DND-41 (cell line): ENCODE results near the gene LMX1A.

ENCODE experiments used
- ATAC-seq: fragments of 200-7000 bp; cut with Tn5 transposase; 3 replicates; pipeline ENCODE4 v1.9.1; 2021; ENCODE audit warnings: low read depth; ENCODE audit not compliant: insufficient read depth
- DNase-seq: peaks from one replicate; pipeline ENCODE4 v3.0.0-alpha.2; 2020
- H2AFZ ChIP-seq: 2 replicates; pipeline ENCODE4 v1.6.0; 2012; ENCODE audit warnings: low read depth, low read length
- H3K27ac ChIP-seq: 2 replicates; pipeline ENCODE4 v1.5.1; 2012; ENCODE audit warnings: low read length, inconsistent platforms
- H3K27me3 ChIP-seq: fragments of 200-600 bp; sonication (generic); 2 replicates; pipeline ENCODE4 v1.6.0; 2012; ENCODE audit warnings: low read length, mild to moderate bottlenecking, inconsistent platforms; ENCODE audit not compliant: insufficient read depth, poor library complexity
- H3K36me3 ChIP-seq: 2 replicates; pipeline ENCODE4 v1.5.1; 2012; ENCODE audit warnings: low read length, inconsistent platforms; ENCODE audit not compliant: insufficient read depth
- H3K4me1 ChIP-seq: 2 replicates; pipeline ENCODE4 v1.5.1; 2012; ENCODE audit warnings: mild to moderate bottlenecking, low read length; ENCODE audit not compliant: insufficient read depth
- H3K4me2 ChIP-seq: 2 replicates; pipeline ENCODE4 v1.6.0; 2012; ENCODE audit warnings: mild to moderate bottlenecking, moderate library complexity, low read length, inconsistent platforms; ENCODE audit not compliant: insufficient read depth
- H3K4me3 ChIP-seq, 2 experiments: fragments of 200-600 bp in 1 of 2; shearing (Covaris generic) in 1 of 2; 2 replicates each; pipeline ENCODE4 v1.5.1; 2012 to 2016; ENCODE audit warnings: inconsistent platforms in 2 of 2, low read length in 2 of 2, mild to moderate bottlenecking in 2 of 2, low read depth in 1 of 2, moderate library complexity in 1 of 2
- H3K79me2 ChIP-seq: 2 replicates; pipeline ENCODE4 v1.6.0; 2012; ENCODE audit warnings: low read length, inconsistent platforms; ENCODE audit not compliant: insufficient read depth
- H3K9ac ChIP-seq: 2 replicates; pipeline ENCODE4 v1.6.0; 2012; ENCODE audit warnings: low read depth, mild to moderate bottlenecking, inconsistent platforms, low read length, moderate library complexity
- H3K9me3 ChIP-seq: 2 replicates; pipeline ENCODE4 v1.5.1; 2012; ENCODE audit warnings: low read length, moderate library complexity, mild to moderate bottlenecking, inconsistent platforms; ENCODE audit not compliant: insufficient read depth, severe bottlenecking
- H4K20me1 ChIP-seq: 2 replicates; pipeline ENCODE4 v1.6.0; 2012; ENCODE audit warnings: low read length; ENCODE audit not compliant: insufficient read depth
- EZH2 ChIP-seq: IDR thresholded peaks from 3 replicates; pipeline ENCODE4 v1.6.1; 2012; ENCODE audit warnings: borderline replicate concordance, low read depth, mild to moderate bottlenecking, moderate library complexity, low read length, inconsistent platforms; ENCODE audit not compliant: severe bottlenecking
- TF ChIP-seq, protein P1 (sequence below): IDR thresholded peaks from 2 replicates; pipeline ENCODE4 v1.5.1; 2012; ENCODE audit warnings: borderline replicate concordance, low read length, moderate library complexity, mild to moderate bottlenecking; ENCODE audit not compliant: poor library complexity, severe bottlenecking; ENCODE audit errors: extremely low read depth

LMX1A gene

DNA sequence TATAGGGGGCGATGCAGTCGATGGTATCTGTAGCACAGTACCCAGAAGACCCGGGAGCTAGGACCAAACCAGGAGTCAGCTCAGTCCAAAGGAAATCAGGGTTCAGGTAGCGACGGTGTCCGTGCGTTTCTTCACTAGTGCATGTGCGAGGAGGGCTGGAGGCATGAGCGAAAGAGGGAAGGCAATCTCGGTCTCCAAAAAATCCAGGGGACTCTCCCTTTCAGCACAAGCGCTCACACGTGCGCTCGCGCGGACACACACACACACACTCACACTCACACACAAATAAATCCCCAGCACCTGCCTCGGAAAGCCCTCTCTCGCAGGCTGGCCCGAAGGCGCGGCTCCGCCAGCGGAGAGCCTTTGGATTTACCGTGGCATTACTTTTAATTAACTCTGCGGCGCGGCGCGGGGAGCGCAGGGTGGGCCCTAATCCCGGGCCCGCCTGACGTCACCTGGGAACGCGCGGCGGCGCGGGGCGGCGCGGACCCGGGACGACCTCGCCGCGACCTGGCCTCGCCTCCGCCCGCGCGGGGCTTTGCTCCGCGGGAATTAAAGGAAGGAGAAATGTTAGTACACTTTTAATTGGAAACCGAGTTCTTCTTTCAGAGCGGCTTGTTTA is 121.2 kb downstream of the LMX1A start:
- Histone ChIP-seq H3K9me3 (no peaks in the 10 kb centered on the region), H3K79me2 (no peaks in the 10 kb centered on the region), H4K20me1 (no peaks in the 10 kb centered on the region), H3K4me3 (no peak overlapping the region), H3K9ac (no peak overlapping the region), H3K27me3 (no peaks in the 10 kb centered on the region), H3K4me1 (no peaks in the 10 kb centered on the region), H3K4me2 (no peak overlapping the region), H2AFZ (no peak overlapping the region), H3K36me3 (no peaks in the 10 kb centered on the region), H3K27ac (no peak overlapping the region)
- TF ChIP-seq, protein P1, sequence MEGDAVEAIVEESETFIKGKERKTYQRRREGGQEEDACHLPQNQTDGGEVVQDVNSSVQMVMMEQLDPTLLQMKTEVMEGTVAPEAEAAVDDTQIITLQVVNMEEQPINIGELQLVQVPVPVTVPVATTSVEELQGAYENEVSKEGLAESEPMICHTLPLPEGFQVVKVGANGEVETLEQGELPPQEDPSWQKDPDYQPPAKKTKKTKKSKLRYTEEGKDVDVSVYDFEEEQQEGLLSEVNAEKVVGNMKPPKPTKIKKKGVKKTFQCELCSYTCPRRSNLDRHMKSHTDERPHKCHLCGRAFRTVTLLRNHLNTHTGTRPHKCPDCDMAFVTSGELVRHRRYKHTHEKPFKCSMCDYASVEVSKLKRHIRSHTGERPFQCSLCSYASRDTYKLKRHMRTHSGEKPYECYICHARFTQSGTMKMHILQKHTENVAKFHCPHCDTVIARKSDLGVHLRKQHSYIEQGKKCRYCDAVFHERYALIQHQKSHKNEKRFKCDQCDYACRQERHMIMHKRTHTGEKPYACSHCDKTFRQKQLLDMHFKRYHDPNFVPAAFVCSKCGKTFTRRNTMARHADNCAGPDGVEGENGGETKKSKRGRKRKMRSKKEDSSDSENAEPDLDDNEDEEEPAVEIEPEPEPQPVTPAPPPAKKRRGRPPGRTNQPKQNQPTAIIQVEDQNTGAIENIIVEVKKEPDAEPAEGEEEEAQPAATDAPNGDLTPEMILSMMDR, result no peak
- no peak for TF ChIP-seq EZH2
- ATAC-seq (no peak), DNase-seq (no peak)

DNA sequence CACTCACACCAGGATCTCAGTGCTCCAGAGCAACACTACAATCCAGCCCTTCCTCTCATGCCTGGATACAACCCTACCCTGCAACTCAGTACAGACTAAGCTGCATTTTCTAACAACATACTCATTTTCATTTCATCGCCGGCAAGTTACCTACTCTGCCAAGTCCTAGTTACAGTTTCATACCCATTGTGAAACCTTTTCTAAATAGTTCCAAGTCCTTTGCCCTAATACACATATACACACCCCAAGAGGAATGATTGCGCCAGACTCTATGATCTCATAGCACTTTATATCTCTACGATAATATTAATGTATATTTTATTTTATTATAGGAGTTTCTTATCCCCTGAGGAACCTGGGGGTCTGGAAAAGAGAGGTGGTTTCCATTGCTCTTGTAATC is 122.4 kb downstream of the LMX1A start:
- TF ChIP-seq, protein P1, result no peak
- no peak for ATAC-seq
- Histone ChIP-seq H2AFZ (no peak overlapping the region), H3K9ac (no peak overlapping the region), H3K36me3 (no peaks in the 10 kb centered on the region), H3K27me3 (no peaks in the 10 kb centered on the region), H3K4me2 (no peak overlapping the region), H3K27ac (no peak overlapping the region), H3K9me3 (no peaks in the 10 kb centered on the region), H4K20me1 (no peaks in the 10 kb centered on the region), H3K79me2 (no peaks in the 10 kb centered on the region), H3K4me3 (no peak overlapping the region), H3K4me1 (no peaks in the 10 kb centered on the region)
- no peak for DNase-seq

DNA sequence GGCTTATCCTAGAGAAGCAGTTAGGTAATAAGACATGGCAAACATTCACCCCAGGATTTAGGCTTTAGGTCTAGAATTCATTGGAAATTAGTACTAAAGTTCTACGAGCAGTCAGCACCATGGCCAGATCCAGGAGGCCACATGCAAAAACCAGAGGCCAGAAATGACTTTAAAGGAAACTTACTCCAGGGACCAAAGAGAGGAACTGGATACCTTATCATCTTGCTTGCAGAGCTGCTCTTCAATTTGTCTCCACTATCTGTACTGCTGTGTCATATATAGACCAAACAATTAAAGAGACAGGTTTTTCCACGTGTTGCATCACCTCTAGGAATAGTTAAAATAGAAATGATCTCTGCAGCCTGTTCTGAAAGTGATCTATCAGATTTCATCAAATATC is 127.8 kb downstream of the LMX1A start:
- Histone ChIP-seq H3K79me2 (no peaks in the 10 kb centered on the region), H3K9me3 (no peaks in the 10 kb centered on the region), H3K36me3 (no peaks in the 10 kb centered on the region), H4K20me1 (no peaks in the 10 kb centered on the region), H2AFZ (no peak overlapping the region), H3K4me2 (no peak overlapping the region), H3K4me3 (no peak overlapping the region), H3K9ac (no peak overlapping the region), H3K4me1 (no peaks in the 10 kb centered on the region), H3K27me3 (no peaks in the 10 kb centered on the region), H3K27ac (no peak overlapping the region)
- peak; percentile 24 for DNase-seq
- TF ChIP-seq, protein P1, result no peak
- TF ChIP-seq EZH2, result no peak
- ATAC-seq, result no peak
